ENCODE data around the gene POTEF.
"Not testable (repeated sequence)": the region's sequence is repeated elsewhere in the genome, so short reads cannot be mapped to it uniquely, and the experiment has no call there.

- not testable (repeated sequence) for TF ChIP-seq CTCF (IDR thresholded peaks at IDR 0.05); POLR2A (IDR thresholded peaks at IDR 0.05); EP300 (IDR thresholded peaks at IDR 0.05; ENCODE audit: low read depth); POLR2AphosphoS5 (IDR thresholded peaks at IDR 0.05)
Observed at GRCh38 chr2:130141002-130141401, 12.0 kb upstream of the POTEF start.

All from transverse colon (tissue), 4 donors.